ENCODE data around the gene OXCT1.
"Not testable (repeated sequence)": the region's sequence is repeated elsewhere in the genome, so short reads cannot be mapped to it uniquely, and the experiment has no call there.

The OXCT1 gene

DNA sequence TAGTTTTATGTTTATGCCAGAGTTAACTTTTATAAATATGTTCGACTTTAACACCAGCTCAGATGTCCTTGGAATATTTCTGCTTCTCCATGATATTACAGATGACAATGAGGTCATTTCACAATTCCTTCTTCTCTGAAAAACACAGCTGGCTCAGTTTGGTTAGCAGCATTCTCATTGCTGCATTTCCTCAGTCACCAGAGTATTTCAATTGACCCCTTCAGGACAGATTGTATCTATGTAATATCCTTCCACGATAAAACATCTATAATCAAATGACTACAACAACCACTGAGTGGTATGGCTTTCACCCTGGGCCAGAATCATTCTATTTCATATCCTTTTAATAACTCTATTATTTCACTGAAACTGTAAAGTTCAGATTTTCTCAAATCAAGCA is 148.7 kb downstream of the OXCT1 start:
- no peak for DNase-seq (ENCODE audit: low read depth in 3 of 3)

DNA sequence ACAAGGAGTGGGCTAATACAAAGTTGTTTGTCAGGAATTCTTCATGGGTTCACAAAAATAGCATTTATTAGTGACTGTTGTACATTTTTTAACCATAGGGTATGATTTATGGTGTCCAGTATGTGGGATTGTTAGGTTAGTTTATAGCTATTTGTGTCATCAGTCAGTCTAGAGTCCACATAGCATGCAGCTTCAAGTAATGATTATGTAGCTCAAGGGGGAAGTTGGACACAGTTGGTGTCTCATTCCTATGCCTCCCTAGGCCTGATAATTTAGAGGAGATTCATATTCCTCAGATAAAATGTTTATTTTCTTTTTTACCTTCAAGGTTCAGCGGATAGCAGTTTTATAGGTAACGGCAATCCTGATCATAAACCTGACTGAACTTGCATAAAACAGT is 153.8 kb downstream of the OXCT1 start:
- no peak for DNase-seq (ENCODE audit: low read depth in 3 of 3)

DNA sequence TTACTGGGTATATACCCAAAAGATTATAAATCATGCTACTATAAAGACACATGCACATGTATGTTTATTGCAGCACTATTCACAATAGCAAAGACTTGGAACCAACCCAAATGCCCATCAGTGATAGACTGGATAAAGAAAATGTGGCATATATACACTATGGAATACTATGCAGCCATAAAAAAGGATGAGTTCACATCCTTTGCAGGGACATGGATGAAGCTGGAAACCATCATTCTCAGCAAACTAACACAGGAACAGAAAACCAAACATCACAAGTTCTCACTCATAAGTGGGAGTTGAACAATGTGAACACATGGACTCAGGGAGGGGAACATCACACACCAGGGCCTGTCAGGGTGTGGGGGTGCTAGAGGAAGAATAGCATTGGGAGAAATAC is 155.8 kb downstream of the OXCT1 start:
- not testable (repeated sequence) for DNase-seq (ENCODE audit: low read depth in 3 of 3)

DNA sequence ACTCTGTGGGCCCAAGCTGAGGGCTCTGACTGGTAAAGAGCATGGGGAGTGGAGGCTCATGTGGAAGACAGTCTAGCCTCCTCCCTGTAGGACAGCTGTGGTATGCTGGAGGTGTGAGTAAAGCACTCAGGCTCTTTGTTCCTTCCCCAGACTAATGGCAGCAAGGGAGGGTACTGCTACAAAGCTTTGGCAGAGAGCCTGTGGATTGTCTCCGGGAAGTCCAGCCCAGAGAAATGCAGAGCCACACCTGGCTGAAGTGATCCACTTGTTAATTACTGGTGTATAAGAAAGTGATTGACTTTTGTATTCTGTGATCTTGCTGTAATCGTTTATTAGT is 161.7 kb downstream of the OXCT1 start:
- DNase-seq (ENCODE audit: low read depth in 3 of 3): no peak

DNA sequence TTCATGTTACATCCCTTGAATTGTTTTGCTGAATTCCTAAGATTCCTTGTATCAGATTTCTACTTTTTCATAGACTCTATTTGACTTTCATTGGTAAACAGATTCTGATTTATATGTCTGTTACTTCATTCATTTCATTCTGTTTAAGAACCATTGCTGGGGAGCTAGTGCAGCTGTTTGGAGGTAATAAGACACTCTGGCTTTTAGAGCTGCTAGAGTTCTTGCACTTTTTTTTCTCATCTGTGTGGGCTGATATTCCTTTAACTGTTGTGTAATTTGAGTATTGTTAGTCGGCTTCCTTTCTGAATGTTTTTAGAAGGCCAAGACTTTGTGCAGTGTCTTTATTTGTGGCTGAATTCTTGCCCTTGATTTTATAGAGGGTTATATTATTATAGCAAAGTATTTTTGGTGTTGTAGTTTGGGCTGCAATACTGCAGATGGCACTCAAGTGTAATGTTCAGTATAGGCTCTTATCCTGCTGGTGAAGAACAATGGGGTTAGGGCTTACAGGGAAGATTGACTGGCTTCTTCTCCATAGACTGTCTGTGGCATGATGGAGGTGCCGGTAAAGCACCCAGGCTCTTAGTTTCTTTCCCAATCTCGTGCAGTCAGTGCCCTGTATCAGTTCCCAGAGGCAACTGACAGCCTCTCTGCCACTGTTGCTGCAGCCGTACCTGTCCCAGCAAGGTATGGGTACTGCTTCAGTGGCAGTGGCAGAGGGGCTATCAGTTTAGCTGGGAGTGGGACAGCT is 162.2 kb downstream of the OXCT1 start:
- DNase-seq (ENCODE audit: low read depth in 3 of 3): no peak

DNA sequence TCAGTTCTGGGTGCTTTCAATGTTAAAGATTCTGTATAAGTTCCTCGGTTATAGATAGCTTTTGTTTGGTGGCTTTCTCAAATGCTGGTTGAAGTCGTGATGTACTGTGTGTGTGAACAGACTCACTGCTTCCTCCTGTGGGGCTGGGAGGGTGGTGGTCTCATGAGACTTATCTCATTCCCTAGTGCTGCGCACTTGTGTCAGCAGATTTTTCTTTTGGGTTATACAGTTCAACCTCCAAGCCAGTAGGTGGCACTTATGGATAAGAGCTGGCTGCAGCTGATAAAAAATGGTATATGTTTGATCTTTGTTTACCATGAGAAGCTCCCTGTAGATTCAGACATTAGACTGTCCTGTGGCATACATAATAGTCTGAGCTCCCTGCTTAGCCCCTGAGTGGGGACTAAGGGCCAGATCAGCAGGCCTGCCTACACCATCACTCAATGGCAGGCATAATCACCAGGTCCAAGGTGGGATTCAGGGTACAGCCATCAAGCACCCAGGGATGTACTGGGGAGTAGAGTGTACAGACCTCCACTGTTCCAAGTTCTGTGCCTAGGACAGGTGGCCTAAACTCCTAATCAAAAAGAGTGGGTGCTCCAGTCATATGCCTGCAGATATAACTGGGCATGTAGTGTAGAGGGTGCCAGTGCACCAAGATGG is 174.2 kb downstream of the OXCT1 start:
- no peak for DNase-seq (ENCODE audit: low read depth in 3 of 3)

DNA sequence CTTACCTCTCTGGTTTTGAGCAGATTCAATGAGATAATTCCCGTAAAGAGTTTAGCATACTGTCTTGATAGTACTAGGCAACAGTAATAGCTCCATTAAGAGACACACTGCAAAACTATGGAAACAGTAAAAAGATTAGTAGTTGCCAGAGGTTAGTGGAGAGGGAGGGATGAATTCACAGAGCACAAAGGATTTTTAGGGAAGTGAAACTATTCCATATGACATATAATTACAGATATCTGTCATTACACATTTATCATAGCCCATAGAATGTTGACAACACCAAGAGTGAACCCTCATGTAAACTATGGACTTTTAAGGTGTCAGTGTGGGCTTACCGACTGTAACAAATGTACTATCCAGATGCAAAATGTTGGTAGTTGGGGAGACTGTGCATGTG is 183.5 kb downstream of the OXCT1 start:
- no peak for DNase-seq (ENCODE audit: low read depth in 3 of 3)

DNA sequence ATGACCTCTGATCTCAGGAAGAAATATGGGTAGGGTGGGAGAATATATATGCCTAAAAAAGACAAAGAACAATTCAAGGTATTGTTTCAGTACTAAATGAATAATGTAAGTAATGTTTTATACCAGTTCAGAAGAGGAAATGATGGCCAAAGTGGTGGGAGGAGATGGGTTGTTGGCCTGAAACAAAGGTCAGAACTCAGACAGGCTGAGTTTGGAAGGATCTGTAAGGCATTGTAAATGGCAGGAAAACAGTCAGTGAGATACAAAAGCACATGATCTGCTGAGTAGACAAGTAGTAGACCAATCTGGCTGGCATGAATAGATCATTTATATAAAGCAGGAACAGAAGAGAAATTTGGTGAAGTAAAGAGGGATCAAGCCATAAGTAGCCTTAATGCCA is 184.0 kb downstream of the OXCT1 start:
- no peak for DNase-seq (ENCODE audit: low read depth in 3 of 3)

DNA sequence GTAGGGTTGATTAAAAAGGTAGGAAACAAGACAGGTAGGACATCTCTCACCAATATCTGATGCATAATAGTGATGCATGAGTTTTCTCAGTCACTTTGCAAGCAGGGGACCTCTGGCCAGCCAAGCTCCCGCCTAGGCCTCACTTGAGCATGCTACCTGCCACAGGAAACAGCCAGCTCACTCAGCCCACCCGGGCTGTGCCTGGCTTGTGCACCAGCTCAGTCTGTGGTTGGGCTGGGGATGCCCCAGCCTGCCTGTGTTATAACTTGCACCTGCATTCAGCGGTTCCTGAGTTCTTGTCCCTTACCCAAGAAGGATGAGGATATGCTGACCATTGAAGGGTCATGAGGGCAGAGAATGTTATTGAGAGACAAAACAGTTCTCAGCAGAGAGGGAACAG is 187.0 kb downstream of the OXCT1 start:
- no peak for DNase-seq (ENCODE audit: low read depth in 3 of 3)

DNA sequence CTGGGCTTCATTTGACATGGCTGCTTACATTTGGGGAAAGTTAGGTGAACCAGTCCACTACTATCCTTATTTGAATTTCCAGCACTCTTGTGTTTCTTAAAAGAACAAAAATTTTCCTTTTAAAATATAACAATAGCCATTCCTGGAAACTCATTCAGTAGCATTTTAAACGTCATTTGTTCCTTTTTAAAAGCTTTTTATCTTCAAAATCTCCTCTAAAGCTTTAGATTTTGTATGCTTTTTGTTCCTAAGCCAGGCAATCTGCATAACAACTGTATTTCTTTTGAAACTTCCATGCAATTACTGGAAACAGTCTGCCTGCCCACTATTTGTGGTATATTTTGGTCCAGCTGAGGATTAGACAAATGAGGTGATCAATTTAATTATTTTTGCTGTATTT is 187.6 kb downstream of the OXCT1 start:
- DNase-seq (ENCODE audit: low read depth in 3 of 3): no peak

DNA sequence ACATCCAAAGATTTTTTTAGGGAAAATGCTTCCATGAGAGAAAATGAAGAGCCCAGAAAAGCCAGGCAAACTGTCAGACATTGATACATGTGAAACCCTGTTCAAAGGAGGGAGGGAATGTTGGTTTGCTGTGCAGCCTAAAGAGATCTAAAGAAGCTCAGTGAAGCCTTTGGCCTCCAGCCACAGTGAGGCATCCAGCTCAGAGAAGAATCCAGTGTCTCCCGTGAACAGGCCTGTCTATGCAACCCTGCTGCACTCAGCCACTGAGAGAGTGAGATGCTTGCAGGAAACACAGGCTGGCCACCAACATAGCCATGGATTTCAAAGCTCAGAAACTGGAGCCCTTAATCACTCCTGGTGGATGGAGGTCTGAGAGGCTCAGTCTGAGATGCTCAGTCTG is 188.4 kb downstream of the OXCT1 start:
- no peak for DNase-seq (ENCODE audit: low read depth in 3 of 3)
